ENCODE data around the gene ME3. TPM values are rescaled to one million over a fixed set of nuclear protein-coding genes. Genes with fewer than 3 reads are reported as not detected.

The ME3 gene
- total and polyA plus RNA-seq, 11 donors = 11.3 to 51.5 (median 31.3) TPM

- Histone ChIP-seq H3K27ac (no peak overlapping the region), H3K27me3 (no peaks in the 10 kb centered on the region), H3K9me3 (no peaks in the 10 kb centered on the region), H3K36me3 (peaks cover 0 to 8% (median 0%) of the 10 kb centered on the region in 9 donors), H3K4me3 (no peak overlapping the region), H3K4me1 (peaks cover 0 to 30% (median 9%) of the 10 kb centered on the region in 12 donors)
- ATAC-seq = no peak
- no peak for DNase-seq
- 87 to 92% (median 90%) methylated on average over 2 to 10 of the region's 10 CpGs for WGBS, 4 donors
- intact Hi-C loops (cut with DNase I) = no loop called here
- TF ChIP-seq POLR2A (IDR thresholded peaks at IDR 0.05) = no peak
- no peak for TF ChIP-seq CTCF (IDR thresholded peaks at IDR 0.05)
Observed at GRCh38 chr11:86497836-86498235, 174.6 kb downstream of the ME3 start.

- WGBS, 4 donors = 89 to 96% (median 94%) methylated on average over 2 of the region's 2 CpGs
- no peak for DNase-seq
- Histone ChIP-seq H3K27ac (no peak overlapping the region), H3K4me1 (peaks cover 0 to 36% (median 11%) of the 10 kb centered on the region in 12 donors), H3K4me3 (no peak overlapping the region), H3K36me3 (peaks cover 0 to 8% (median 0%) of the 10 kb centered on the region in 9 donors), H3K9me3 (no peaks in the 10 kb centered on the region), H3K27me3 (no peaks in the 10 kb centered on the region)
- no peak for ATAC-seq
- TF ChIP-seq CTCF (IDR thresholded peaks at IDR 0.05) = no peak
- no peak for TF ChIP-seq POLR2A (IDR thresholded peaks at IDR 0.05)
- intact Hi-C loops (cut with DNase I) = no loop called here
Observed at GRCh38 chr11:86497310-86497709, 175.1 kb downstream of the ME3 start.

GRCh38 chr11:86495351-86495750 is 177.1 kb downstream of the ME3 start:
- 78 to 93% (median 83%) methylated on average over 2 of the region's 2 CpGs for WGBS, 4 donors
- H3K9me3 ChIP-seq = no peaks in the 10 kb centered on the region
- H3K27me3 ChIP-seq = no peaks in the 10 kb centered on the region
- H3K36me3 ChIP-seq = peaks cover 0 to 8% (median 0%) of the 10 kb centered on the region in 9 donors
- DNase-seq = no peak
- no peak overlapping the region for H3K4me3 ChIP-seq
- no peak for ATAC-seq
- intact Hi-C loops (cut with DNase I) = no loop called here
- TF ChIP-seq POLR2A (IDR thresholded peaks at IDR 0.05) = no peak
- TF ChIP-seq CTCF (IDR thresholded peaks at IDR 0.05) = no peak
- H3K27ac ChIP-seq = no peak overlapping the region
- peaks cover 0 to 35% (median 10%) of the 10 kb centered on the region in 12 donors for H3K4me1 ChIP-seq

- no peaks in the 10 kb centered on the region for H3K27me3 ChIP-seq
- no peak overlapping the region for H3K4me3 ChIP-seq
- H3K27ac ChIP-seq = peak overlapping the region in 6 of 12 donors; percentile 6 to 80 (median 38)
- no peaks in the 10 kb centered on the region for H3K9me3 ChIP-seq
- H3K4me1 ChIP-seq = peaks cover 0 to 28% (median 7%) of the 10 kb centered on the region in 12 donors
- WGBS, 4 donors = 45 to 66% (median 60%) methylated on average over 4 of the region's 4 CpGs
- peaks cover 0 to 8% (median 0%) of the 10 kb centered on the region in 9 donors for H3K36me3 ChIP-seq
- ATAC-seq (peak; percentile 34 to 73 (median 54)), DNase-seq (no peak)
- peak in 1 of 12 donors; percentile 10 for TF ChIP-seq CTCF (IDR thresholded peaks at IDR 0.05)
- TF ChIP-seq POLR2A (IDR thresholded peaks at IDR 0.05) = no peak
- intact Hi-C loops (cut with DNase I) = no loop called here
Observed at GRCh38 chr11:86492370-86493010, 179.9 kb downstream of the ME3 start.
